ENCODE data around the gene BRCA1.
"Not testable (repeated sequence)": the region's sequence is repeated elsewhere in the genome, so short reads cannot be mapped to it uniquely, and the experiment has no call there.

BRCA1 gene

DNA sequence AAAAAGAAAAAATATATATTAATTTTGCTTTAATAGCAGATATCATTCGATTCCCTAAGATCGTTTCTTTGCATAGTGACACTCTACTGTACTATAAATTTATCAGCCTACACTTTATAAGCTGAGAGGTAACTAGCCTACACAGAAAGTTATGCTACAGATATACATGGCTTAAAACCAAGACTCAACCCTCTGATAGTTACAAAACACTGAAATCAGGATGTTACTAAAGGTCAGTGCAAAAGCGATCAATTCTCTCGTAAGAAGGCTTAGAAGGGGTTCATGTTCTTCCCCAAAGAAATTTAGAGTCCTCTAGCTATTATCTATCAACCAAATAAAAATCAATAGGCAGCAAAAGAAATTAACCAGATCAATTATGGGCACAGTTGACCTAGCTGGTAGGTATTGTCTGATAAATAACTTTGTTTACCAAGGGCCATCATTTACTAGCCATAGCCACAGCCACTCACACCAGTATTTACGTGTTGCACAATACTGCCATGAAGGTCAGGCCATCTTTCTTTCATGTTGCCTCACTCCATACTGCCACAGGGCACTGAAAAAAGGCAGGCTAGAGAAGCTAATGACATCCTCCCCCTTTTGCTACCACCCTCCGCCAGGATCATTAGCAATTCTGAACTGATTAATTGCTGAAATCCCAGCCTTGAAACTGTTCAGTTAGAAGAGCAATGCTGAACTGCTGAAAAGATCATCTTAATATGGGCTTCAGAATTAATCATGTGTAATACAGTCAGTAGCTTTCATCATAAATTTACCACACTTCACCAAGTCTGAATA, 56.4 kb downstream of the BRCA1 start:
- DNase-seq, result no peak

DNA sequence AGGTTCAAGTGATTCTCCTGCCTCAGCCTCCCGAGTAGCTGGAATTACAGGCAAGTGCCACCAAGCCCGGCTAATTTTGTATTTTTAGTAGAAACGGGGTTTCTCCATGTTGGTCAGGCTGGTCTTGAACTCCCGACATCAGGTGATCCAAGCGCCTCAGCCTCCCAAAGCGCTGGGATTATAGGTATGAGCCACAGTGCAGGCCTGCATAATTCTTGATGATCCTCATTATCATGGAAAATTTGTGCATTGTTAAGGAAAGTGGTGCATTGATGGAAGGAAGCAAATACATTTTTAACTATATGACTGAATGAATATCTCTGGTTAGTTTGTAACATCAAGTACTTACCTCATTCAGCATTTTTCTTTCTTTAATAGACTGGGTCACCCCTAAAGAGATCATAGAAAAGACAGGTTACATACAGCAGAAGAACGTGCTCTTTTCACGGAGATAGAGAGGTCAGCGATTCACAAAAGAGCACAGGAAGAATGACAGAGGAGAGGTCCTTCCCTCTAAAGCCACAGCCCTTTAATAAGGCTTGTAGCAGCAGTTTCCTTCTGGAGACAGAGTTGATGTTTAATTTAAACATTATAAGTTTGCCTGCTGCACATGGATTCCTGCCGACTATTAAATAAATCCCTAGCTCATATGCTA, 62.1 kb downstream of the BRCA1 start:
- DNase-seq, result no peak

DNA sequence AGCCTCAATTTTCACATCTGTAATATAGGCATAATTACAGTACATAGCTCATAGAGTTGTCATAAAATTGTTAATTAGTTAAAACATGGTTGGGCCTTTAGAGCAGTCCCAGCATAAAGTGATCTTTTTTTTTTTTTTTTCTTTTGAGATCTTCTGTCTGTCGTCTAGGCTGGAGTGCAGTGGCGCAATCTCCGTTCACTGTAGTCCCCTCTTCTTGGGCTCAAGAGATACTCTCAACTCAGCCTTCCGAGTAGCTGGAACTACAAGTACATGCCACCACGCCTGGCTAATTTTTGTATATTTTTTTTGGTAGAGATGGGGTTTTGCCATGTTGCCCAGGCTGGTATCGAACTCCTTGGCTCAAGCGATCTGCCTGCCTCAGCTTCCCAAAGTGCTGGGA, 69.1 kb downstream of the BRCA1 start:
- DNase-seq, result no peak

DNA sequence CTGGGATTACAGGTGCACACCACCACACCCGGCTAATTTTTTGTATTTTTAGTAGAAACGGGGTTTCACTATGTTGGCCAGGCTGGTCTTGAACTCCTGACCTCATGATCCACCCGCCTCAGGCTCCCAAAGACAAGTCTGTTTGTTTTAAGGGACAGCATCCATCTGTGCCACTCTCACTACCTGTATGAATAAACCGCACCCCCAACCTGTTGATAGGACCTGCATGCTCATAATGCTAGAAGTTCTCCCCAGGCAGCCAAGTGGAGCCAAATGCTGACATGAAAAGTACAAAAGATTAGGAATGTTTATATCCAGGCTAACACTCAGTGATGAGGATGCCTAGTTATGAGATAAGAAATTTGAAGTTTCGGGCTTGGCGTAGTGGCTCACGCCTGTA, 72.2 kb downstream of the BRCA1 start:
- not testable (repeated sequence) for DNase-seq

DNA sequence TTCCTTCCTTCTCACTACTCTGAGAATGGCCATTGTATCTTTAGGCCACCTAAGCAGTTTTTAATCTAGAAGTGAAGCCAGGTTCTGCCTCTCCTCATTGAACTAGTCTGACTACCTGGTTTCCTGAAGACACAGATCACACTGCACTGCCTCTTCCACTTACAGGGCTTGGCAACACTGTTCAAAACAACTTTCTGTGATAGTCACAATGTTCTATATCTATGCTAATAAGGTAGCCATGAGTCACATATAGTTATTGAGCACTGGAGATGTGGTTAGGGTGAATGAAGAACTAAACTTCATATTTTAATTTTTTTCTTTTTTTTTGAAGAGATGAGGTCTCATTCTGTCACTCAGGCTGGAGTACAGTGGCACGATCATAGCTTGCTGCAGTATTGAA, 73.2 kb downstream of the BRCA1 start:
- DNase-seq, result no peak

DNA sequence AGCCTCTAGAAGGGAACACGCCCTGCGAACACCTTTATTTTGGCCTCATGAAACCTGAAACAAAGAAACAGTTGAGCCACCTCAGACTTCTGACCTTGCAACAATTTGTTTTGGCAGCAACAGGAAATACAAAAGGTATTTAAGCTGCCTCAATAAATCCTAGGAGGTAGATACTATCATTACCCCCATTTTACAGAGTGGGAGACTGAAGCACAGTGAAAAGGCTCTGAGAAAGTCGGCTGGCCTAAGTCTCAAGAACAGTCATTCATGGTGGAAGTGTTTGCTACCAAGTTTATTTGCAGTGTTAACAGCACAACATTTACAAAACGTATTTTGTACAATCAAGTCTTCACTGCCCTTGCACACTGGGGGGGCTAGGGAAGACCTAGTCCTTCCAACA, 81.1 kb downstream of the BRCA1 start:
- no peak for DNase-seq

DNA sequence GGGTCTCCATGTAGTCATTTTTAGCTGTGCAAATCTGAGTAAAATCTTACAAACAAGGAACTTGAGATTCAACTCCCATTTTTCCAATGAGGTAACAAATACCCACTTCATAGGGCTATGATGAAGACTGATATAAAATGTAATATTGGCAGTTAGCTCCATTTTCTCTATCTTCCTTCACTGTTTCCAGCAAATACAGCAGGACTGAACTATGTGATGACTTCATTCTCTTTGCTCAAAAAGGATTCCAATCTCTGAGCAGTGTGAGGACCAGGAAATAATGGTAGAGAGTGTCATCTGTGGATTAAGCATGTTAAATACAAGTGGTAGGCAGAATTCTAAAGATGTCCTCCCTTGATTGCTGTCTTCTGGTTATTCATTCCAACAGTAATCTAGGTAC, 81.9 kb downstream of the BRCA1 start:
- DNase-seq, result no peak

DNA sequence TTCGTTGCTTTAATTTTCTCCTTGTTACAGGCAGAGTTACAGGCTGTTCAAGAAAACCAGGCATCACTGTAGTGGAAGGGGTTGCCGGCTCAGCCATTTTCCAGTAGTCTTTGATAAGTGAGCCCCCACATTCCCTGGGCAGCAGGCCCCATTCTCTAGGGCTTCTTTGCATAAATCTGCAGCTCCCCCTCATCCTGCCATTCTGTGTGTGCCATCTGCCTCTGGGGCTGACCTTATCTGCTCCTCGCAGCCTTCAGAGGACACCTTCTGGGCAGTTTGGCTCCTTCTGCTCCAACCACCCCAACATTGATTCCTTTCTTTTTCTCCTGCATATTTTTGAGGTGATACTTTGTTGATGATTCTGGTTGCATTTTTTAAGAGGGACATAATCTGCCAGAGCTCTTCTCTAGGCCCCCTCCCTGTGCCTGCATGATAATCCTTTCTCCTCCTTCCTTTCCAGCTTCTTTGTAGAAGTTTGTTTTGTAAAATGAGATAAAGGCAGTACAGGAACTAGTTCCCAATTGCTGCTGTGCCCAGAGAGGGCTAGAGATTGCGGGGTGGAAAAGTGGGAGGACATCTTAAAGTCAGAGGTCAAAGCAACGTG, 83.0 kb downstream of the BRCA1 start:
- DNase-seq, result no peak

DNA sequence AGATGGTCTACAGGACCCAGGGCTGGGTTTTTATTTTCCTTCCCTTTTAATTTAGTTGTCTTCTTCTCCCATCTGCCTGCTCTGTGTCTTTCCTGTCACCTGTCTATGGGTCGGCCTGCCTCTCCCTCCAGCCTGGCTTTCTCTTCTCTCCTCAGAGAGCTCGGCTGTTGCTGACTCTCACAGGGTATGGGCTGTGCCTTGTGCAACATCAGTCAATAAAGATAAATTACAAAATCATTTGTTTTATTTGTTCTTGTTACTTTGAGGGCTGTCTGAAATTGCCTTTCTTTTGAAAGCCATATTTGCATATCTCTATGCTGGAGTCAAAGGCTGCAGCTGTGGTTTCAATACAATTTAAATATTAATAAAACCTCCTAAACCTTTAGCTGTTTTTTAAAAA, 84.5 kb downstream of the BRCA1 start:
- DNase-seq, result no peak

DNA sequence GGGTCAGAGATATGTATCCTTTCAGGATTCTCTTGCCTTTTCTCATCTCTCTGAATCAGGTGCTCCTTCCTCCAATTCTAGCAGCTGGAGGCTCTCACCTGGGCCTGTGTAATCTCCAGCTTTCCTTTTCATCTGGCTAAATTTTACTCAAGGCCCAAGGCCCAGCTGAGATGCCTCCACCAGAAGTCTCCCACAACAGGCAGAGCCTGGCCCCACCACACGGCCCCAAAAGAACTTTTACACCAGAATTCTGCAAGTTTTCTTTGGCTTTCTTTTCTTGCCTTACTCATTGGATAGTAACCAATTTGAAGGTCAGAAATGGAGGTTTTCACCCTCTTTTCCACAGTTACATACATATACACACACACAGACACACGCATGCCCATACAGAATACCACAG, 85.5 kb downstream of the BRCA1 start:
- no peak for DNase-seq

DNA sequence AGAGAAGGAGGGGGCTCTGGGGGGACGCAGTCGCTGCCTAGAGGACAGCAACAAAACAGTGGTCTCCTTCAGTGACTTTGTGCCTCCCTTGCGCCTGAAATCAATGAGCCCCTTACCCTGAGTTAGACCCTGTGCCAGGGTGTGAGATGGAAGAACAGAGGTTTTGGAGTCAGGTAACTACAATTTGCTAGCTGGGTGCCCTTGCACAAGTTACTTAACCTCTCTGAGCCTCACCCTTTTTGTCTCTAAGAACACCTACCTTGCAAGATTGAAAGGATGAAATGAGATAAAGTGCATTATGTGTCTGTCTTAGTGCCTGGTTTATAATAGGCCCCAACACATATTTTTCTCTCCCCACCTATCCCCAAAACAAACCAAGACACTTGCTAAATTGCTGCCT, 90.3 kb downstream of the BRCA1 start:
- DNase-seq, result no peak

DNA sequence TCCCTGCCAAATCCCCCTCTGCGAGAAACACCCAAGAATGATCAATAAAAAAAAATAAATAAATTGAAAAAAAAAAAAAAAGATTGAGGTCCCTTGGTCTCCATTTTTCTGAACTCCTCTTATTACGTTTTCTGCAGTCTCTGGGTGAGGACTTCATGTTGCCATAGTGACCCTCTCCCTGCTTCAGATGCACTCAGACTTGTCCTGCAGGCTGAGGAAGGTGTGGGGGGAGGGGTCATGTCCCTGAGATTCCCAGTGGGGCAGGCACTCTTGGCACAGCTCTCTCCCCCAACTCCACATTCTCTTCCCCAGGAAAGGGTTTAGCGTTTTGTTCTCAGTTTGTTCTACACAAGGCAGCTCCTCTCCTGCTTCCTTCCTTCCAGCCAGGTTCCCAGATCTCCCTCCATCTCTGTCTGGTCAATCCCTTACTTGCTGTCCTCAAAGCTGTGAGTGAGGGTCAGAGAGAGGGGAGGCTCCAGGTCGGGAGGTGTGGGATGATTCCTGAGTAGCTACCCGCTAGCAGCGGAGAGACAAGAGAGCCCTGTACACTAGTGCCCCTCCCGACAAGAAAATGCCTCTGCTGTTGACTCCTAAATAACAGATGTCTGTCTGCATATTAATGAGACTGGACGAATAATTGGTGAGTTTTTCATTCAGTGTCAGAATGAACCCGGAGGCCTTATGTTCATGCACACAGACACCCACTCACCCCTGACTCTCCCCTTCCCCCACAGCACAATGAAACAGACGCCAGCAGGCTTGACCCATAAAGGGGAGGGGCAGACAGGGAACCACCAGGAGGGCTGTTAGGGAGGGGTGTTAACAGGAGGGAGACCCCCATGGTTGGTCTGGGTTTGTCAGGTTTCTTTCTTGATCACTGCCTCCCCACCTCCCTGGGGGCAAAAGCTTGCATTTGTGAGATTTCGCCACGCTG, 90.9 kb downstream of the BRCA1 start:
- no peak for DNase-seq

DNA sequence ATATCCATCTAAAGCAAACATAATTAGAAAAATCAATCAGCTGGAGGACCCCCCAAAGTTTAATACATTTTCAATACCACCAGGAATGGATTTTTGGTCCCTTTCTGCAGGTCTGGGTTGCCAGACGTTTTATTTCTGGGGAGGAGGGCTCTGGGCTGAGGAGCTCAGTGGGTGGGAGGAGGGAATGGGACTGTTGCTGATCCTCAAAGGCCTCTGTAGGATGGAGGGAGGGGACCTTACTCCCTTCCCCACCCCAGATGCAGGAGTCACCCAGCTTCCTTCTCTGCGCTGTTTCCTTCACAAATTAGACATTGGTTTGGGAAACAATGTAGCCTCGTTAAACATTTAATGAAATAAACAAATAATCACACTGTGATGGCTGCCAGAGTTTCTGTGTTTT, 93.5 kb downstream of the BRCA1 start:
- DNase-seq, result no peak

DNA sequence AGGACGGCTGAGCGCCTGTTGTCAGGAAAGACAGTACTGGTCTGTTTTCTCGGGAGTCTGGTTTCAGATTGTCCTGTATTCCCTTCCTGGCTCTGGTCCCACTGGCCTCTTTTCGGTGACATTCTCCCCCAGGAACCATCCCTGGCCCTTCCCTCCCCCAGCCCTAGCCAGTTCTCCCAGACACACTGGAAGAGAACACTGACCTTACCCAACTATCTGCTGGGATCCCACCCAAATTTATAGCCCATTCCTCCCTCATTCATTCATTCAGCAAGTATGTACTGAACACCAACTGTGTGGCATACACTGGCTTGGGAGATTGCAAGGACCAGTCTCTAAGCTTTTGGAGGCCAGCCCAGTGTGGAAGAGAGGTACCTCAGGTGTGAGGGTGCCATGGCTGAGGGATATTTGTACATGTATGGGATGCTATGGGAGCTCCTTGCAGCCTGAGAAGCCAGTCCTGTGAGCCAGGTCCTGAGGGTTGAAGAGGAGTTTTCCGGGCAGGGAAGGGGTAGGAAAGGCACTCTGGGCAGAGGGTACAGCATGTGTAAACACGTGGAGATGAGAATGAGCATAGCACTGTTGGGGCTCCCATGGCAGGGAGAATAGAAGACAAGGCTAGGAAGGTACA, 94.9 kb downstream of the BRCA1 start:
- DNase-seq, result no peak

DNA sequence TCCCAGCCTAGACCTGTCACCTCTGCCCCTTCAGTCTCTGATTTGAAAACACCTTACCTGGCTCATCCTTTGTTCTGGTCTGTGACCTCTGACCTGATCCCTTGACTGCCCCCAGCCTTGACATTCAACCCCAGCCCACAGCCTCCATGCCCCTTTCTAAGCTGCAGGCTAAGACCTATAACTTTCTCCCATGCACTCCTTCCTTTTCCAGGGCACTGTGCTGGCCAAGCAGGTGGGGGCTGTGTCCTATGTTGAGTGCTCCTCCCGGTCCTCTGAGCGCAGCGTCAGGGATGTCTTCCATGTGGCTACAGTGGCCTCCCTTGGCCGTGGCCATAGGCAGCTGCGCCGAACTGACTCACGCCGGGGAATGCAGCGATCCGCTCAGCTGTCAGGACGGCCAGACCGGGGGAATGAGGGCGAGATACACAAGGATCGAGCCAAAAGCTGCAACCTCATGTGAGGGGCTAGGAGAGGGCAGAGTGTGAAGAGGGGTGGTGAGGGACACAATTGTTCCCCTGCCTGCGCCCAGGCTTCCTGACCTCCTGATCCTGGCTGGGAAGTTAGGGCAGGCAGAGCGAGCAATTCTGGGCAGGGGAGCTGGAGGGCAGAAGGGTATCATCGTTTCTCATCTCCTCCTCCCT, 96.8 kb downstream of the BRCA1 start:
- no peak for DNase-seq

DNA sequence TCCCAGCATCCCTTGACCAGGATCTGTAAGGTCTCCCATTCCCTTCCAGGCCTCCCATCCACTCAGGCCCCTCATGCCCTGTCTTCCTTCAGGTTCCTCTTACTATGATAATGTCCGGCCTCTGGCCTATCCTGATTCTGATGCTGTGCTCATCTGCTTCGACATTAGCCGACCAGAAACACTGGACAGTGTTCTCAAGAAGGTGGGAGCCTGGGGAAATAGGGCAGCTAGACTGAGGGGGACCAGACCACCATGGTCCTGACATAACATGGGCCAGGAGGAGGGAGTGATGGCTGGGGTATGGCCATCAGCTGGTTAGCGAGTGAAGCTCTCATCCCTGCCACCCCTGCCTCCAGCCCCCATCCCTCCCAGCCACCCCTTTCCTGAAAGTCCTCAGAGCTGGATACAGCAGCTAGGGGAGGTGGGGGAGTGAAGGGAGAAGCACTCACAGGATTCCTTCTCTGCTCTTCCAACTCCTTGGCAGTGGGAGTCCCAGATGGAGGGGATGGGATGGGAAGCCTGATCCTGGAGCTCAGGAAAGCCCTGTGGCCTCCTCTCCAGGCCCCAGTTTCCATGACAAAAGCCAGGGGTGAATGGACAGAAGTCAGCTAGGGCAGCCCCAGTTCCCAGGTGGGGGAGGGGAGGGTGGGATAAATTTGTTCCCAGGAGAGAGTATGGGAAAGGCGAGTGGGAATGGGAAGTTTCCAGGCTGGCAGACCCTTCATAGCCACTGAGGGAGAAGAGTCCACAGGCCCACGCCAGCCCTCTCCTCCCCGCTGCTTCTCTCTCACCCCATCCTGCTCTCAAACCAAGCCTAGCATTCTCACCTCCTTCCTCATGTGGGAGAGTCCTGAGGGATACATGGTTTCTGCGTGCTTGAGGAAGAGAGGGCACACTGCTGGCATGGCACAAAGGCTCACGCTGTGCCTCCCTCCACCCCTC, 97.8 kb downstream of the BRCA1 start:
- no peak for DNase-seq

DNA sequence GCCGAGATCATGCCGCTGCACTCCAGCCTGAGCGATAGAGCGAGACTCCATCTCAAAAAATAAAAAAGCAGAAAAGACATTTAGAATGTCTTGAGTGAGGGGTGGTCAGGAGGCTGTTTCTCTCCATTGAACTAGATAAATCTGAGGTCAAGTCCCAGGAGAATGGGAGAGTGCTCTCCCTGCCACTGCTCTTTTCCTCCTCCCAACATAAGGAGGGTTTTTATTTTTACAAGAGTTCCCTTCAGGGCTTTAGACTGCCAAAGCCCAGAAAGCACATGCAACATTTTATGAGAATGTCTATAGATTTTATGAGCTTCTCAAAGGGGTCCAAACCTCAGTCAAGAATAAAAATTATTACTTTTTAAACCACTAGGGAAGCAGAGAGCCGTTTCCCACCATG, 98.6 kb downstream of the BRCA1 start:
- no peak for DNase-seq

DNA sequence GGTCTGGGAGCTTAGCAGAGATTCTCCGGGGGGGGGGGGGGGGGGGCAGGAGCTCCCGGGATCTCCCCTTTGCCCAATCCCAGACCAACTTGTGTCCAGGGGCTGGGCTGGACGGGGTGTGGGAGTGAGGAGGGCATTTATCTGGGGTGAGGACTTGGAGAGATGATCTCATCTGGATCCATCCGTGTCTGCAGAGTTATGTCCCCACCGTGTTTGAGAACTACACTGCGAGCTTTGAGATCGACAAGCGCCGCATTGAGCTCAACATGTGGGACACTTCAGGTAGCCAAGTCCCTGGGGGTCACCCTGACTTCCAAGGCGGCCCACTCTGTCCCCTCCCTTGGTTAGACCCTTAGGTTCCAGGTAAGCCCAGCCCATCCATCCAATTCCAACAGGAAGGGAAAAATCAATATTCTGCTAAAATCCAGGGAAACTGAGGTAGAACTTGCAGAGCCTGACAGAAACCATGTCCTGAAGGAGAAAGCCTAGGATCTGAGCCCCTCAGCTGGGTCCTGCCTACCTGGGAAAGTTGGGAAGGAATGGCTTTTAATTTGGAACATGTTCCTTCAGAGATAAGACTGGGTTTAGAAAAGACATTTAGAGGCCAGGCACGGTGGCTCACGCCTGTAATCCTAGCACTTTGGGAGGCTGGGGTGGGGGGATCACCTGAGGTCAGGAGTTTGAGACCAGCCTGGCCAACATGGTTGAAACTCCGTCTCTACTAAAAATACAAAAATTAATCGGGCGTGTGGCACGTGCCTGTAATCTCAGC, 99.2 kb downstream of the BRCA1 start:
- DNase-seq, result no peak

DNA sequence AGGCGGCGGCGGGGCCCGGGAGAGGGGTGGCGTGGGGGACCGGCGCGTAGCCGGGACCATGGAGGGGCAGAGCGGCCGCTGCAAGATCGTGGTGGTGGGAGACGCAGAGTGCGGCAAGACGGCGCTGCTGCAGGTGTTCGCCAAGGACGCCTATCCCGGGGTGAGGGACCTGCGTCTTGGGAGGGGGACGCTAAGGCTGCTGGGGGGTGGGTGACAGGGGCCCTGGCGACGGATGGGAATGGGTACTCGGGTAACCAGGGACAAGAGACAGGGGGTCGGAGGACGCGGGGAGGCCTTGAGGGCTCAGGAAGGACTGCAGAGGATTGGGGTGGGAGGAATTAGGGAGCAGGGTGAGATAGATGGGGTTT, 99.9 kb downstream of the BRCA1 start:
- no peak for DNase-seq
